ENCODE results near the gene ADGRG3.

DNA sequence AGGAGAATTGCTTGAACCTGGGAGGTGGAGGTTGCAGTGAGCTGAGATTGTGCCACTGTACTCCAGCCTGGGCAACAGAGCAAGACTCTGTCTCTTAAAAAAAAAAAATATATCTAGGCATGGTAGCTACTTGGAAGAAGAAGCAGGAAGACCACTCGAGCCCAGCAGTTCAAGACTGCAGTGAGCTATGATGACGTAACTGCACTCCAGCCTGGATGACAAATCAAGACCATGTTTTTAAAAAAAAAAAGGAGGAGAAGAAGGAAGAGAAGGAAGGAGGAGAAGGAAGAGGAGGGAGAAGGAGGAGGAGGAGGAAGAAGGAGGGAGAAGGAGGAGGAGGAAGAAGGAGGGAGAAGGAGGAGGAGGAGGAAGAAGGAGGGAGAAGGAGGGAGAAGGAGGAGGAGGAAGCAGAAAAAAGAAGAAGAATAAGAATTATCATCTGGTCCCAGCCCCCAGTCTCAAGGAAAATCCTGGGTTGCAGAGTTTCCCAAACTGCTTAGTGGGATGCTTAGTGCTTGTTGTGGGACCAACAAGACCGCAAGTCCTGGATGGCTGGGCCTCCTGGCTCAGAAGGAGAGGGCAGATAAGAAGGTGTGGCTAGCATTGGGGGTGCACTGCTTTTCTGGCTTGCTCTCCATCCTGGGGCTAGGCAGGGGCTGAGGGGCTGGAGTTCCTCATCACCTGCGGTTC lies 22.8 kb downstream of the ADGRG3 start:
- TF ChIP-seq, protein P1, sequence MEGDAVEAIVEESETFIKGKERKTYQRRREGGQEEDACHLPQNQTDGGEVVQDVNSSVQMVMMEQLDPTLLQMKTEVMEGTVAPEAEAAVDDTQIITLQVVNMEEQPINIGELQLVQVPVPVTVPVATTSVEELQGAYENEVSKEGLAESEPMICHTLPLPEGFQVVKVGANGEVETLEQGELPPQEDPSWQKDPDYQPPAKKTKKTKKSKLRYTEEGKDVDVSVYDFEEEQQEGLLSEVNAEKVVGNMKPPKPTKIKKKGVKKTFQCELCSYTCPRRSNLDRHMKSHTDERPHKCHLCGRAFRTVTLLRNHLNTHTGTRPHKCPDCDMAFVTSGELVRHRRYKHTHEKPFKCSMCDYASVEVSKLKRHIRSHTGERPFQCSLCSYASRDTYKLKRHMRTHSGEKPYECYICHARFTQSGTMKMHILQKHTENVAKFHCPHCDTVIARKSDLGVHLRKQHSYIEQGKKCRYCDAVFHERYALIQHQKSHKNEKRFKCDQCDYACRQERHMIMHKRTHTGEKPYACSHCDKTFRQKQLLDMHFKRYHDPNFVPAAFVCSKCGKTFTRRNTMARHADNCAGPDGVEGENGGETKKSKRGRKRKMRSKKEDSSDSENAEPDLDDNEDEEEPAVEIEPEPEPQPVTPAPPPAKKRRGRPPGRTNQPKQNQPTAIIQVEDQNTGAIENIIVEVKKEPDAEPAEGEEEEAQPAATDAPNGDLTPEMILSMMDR (IDR thresholded peaks at IDR 0.05; ENCODE audit: low read depth, low read length): no peak
- no peak for TF ChIP-seq EZH2phosphoT487 (IDR thresholded peaks at IDR 0.05; ENCODE audit: low read depth)
